ENCODE measurements around the gene ZBTB3. TPM values are rescaled to one million over a fixed set of nuclear protein-coding genes. Genes with fewer than 3 reads are reported as not detected.
A peak's percentile ranks its signal among the peaks of the same experiment; 100 is the strongest.

The ZBTB3 gene
- total and polyA plus RNA-seq, 5 donors from 2014 or later = 4.8 to 8.5 (median 6.1) TPM

GRCh38 chr11:62728171-62728988 is 25.6 kb downstream of the ZBTB3 start, which contains the start of gene TTC9C:
TSS of gene TTC9C (plus strand) at chr11:62728486. CDS start at chr11:62728849, 363 bp downstream.
- peaks cover 21% of the 10 kb centered on the region for H3K36me3 ChIP-seq (ENCODE audit: control insufficient read depth, insufficient read depth, low read length)
- peaks cover 21% of the 10 kb centered on the region for H3K36me3 Mint-ChIP-seq

GRCh38 chr11:62727872-62728170 is 26.1 kb downstream of the ZBTB3 start:
- peak overlapping the region; percentile 97 for H3K27ac ChIP-seq (ENCODE audit: insufficient read depth, low read length, poor library complexity, severe bottlenecking)
- H3K4me3 ChIP-seq (ENCODE audit: low read depth, low read length) = peak overlapping the region; percentile 99
- peaks cover 0 to 1% (median 0%) of the 10 kb centered on the region in 7 donors for H3K9me3 Mint-ChIP-seq
- H3K27me3 Mint-ChIP-seq = peaks cover 13% of the 10 kb centered on the region
- H3K4me1 Mint-ChIP-seq = peaks cover 24 to 61% (median 38%) of the 10 kb centered on the region in 4 donors
- H3K9me3 ChIP-seq (ENCODE audit: control insufficient read depth in 2 of 2, low read length in 2 of 2) = no peaks in the 10 kb centered on the region
- H3K36me3 ChIP-seq (ENCODE audit: control insufficient read depth, insufficient read depth, low read length) = peaks cover 21% of the 10 kb centered on the region
- ATAC-seq (ENCODE audit: low read depth in 2 of 2) = peak; percentile 60 to 61
- no peaks in the 10 kb centered on the region for H3K27me3 ChIP-seq (ENCODE audit: control insufficient read depth, insufficient read depth, low read length)
- H3K4me3 Mint-ChIP-seq = peak overlapping the region; percentile 94 to 99 (median 96)
- DNase-seq = peak; percentile 83 to 97 (median 96)
- peak overlapping the region; percentile 92 to 100 (median 99) for H3K27ac Mint-ChIP-seq
- H3K36me3 Mint-ChIP-seq = peaks cover 17% of the 10 kb centered on the region
- H3K4me1 ChIP-seq (ENCODE audit: control insufficient read depth, insufficient read depth, low read length, poor library complexity, severe bottlenecking) = peaks cover 56% of the 10 kb centered on the region

More at GRCh38 chr11:62728171-62728988, 25.6 kb downstream of the ZBTB3 start, which contains the start of gene TTC9C:
- H3K27me3 ChIP-seq (ENCODE audit: control insufficient read depth, insufficient read depth, low read length) = no peaks in the 10 kb centered on the region
- DNase-seq (peak; percentile 81 to 92 (median 87)), ATAC-seq (ENCODE audit: low read depth in 2 of 2) (peak; percentile 27 to 34)
- Mint-ChIP-seq H3K27me3 (peaks cover 13% of the 10 kb centered on the region), H3K4me1 (peaks cover 29 to 61% (median 42%) of the 10 kb centered on the region in 4 donors), H3K27ac (peak within 1 kb of the TSS; percentile 92 to 100 (median 99)), H3K4me3 (peak within 1 kb of the TSS; percentile 94 to 99 (median 96)), H3K9me3 (peaks cover 0 to 1% (median 0%) of the 10 kb centered on the region in 7 donors)
- no peaks in the 10 kb centered on the region for H3K9me3 ChIP-seq (ENCODE audit: control insufficient read depth in 2 of 2, low read length in 2 of 2)
- H3K4me3 ChIP-seq (ENCODE audit: low read depth, low read length) = peak within 1 kb of the TSS; percentile 99
- peak within 1 kb of the TSS; percentile 97 for H3K27ac ChIP-seq (ENCODE audit: insufficient read depth, low read length, poor library complexity, severe bottlenecking)
- H3K4me1 ChIP-seq (ENCODE audit: control insufficient read depth, insufficient read depth, low read length, poor library complexity, severe bottlenecking) = peaks cover 57% of the 10 kb centered on the region

- Histone ChIP-seq H3K9me3 (ENCODE audit: control insufficient read depth in 2 of 2, low read length in 2 of 2) (no peaks in the 10 kb centered on the region), H3K4me3 (ENCODE audit: low read depth, low read length) (peak within 1 kb of the TSS; percentile 99), H3K4me1 (ENCODE audit: control insufficient read depth, insufficient read depth, low read length, poor library complexity, severe bottlenecking) (peaks cover 52% of the 10 kb centered on the region), H3K36me3 (ENCODE audit: control insufficient read depth, insufficient read depth, low read length) (peaks cover 25% of the 10 kb centered on the region), H3K27me3 (ENCODE audit: control insufficient read depth, insufficient read depth, low read length) (no peaks in the 10 kb centered on the region), H3K27ac (ENCODE audit: insufficient read depth, low read length, poor library complexity, severe bottlenecking) (peak within 1 kb of the TSS; percentile 97)
- DNase-seq (peak; percentile 99 to 100 (median 100)), ATAC-seq (ENCODE audit: low read depth in 2 of 2) (peak; percentile 81 to 82)
- peak within 1 kb of the TSS; percentile 92 to 100 (median 99) for H3K27ac Mint-ChIP-seq
- peak within 1 kb of the TSS; percentile 94 to 99 (median 96) for H3K4me3 Mint-ChIP-seq
- peaks cover 0 to 1% (median 0%) of the 10 kb centered on the region in 7 donors for H3K9me3 Mint-ChIP-seq
- peaks cover 13% of the 10 kb centered on the region for H3K27me3 Mint-ChIP-seq
- peaks cover 23 to 63% (median 38%) of the 10 kb centered on the region in 4 donors for H3K4me1 Mint-ChIP-seq
- peaks cover 22% of the 10 kb centered on the region for H3K36me3 Mint-ChIP-seq
Observed at GRCh38 chr11:62727165-62727871, 26.6 kb downstream of the ZBTB3 start, which contains the start of gene HNRNPUL2. TSS of gene HNRNPUL2 (minus strand) at chr11:62727457. CDS start at chr11:62727156, 301 bp downstream.

GRCh38 chr11:62726915-62727164 is 27.1 kb downstream of the ZBTB3 start:
- peak; percentile 1 for ATAC-seq (ENCODE audit: low read depth in 2 of 2)
- Mint-ChIP-seq H3K4me1 (peaks cover 23 to 68% (median 42%) of the 10 kb centered on the region in 4 donors), H3K36me3 (peaks cover 26% of the 10 kb centered on the region)

GRCh38 chr11:62726156-62726914 is 27.6 kb downstream of the ZBTB3 start:
- DNase-seq (peak in 1 of 3 donors; percentile 35), ATAC-seq (ENCODE audit: low read depth in 2 of 2) (no peak)
- Mint-ChIP-seq H3K27me3 (peaks cover 13% of the 10 kb centered on the region), H3K4me3 (peak overlapping the region; percentile 94 to 96 (median 96)), H3K27ac (peak overlapping the region; percentile 79 to 92 (median 80)), H3K36me3 (peaks cover 31% of the 10 kb centered on the region), H3K9me3 (peaks cover 0 to 1% (median 0%) of the 10 kb centered on the region in 7 donors), H3K4me1 (peaks cover 23 to 70% (median 43%) of the 10 kb centered on the region in 4 donors)
- peak overlapping the region; percentile 97 for H3K27ac ChIP-seq (ENCODE audit: insufficient read depth, low read length, poor library complexity, severe bottlenecking)
- H3K9me3 ChIP-seq (ENCODE audit: control insufficient read depth in 2 of 2, low read length in 2 of 2) = no peaks in the 10 kb centered on the region
- peaks cover 49% of the 10 kb centered on the region for H3K4me1 ChIP-seq (ENCODE audit: control insufficient read depth, insufficient read depth, low read length, poor library complexity, severe bottlenecking)
- peaks cover 34% of the 10 kb centered on the region for H3K36me3 ChIP-seq (ENCODE audit: control insufficient read depth, insufficient read depth, low read length)
- no peaks in the 10 kb centered on the region for H3K27me3 ChIP-seq (ENCODE audit: control insufficient read depth, insufficient read depth, low read length)
- peak overlapping the region; percentile 90 for H3K4me3 ChIP-seq (ENCODE audit: low read depth, low read length)

More at GRCh38 chr11:62726915-62727164, 27.1 kb downstream of the ZBTB3 start:
- peaks cover 13% of the 10 kb centered on the region for H3K27me3 Mint-ChIP-seq
- DNase-seq = no peak
- peak overlapping the region in 2 of 3 donors; percentile 92 to 100 for H3K27ac Mint-ChIP-seq
- Histone ChIP-seq H3K9me3 (ENCODE audit: control insufficient read depth in 2 of 2, low read length in 2 of 2) (no peaks in the 10 kb centered on the region), H3K27ac (ENCODE audit: insufficient read depth, low read length, poor library complexity, severe bottlenecking) (peak overlapping the region; percentile 97), H3K27me3 (ENCODE audit: control insufficient read depth, insufficient read depth, low read length) (no peaks in the 10 kb centered on the region), H3K36me3 (ENCODE audit: control insufficient read depth, insufficient read depth, low read length) (peaks cover 29% of the 10 kb centered on the region), H3K4me1 (ENCODE audit: control insufficient read depth, insufficient read depth, low read length, poor library complexity, severe bottlenecking) (peaks cover 52% of the 10 kb centered on the region), H3K4me3 (ENCODE audit: low read depth, low read length) (no peak overlapping the region)
- peak overlapping the region; percentile 94 to 99 (median 96) for H3K4me3 Mint-ChIP-seq
- peaks cover 0 to 1% (median 0%) of the 10 kb centered on the region in 7 donors for H3K9me3 Mint-ChIP-seq

GRCh38 chr11:62725646-62726045 is 28.3 kb downstream of the ZBTB3 start:
- peaks cover 0 to 1% (median 0%) of the 10 kb centered on the region in 7 donors for H3K9me3 Mint-ChIP-seq
- peaks cover 44% of the 10 kb centered on the region for H3K4me1 ChIP-seq (ENCODE audit: control insufficient read depth, insufficient read depth, low read length, poor library complexity, severe bottlenecking)
- H3K4me3 Mint-ChIP-seq = peak overlapping the region; percentile 94 to 96 (median 96)
- H3K27ac Mint-ChIP-seq = peak overlapping the region; percentile 79 to 92 (median 81)
- no peak for DNase-seq
- peaks cover 37% of the 10 kb centered on the region for H3K36me3 Mint-ChIP-seq
- peak overlapping the region; percentile 90 for H3K4me3 ChIP-seq (ENCODE audit: low read depth, low read length)
- no peaks in the 10 kb centered on the region for H3K9me3 ChIP-seq (ENCODE audit: control insufficient read depth in 2 of 2, low read length in 2 of 2)
- peak overlapping the region; percentile 97 for H3K27ac ChIP-seq (ENCODE audit: insufficient read depth, low read length, poor library complexity, severe bottlenecking)
- H3K27me3 Mint-ChIP-seq = peaks cover 13% of the 10 kb centered on the region
- no peaks in the 10 kb centered on the region for H3K27me3 ChIP-seq (ENCODE audit: control insufficient read depth, insufficient read depth, low read length)
- H3K36me3 ChIP-seq (ENCODE audit: control insufficient read depth, insufficient read depth, low read length) = peaks cover 37% of the 10 kb centered on the region
- no peak for ATAC-seq (ENCODE audit: low read depth in 2 of 2)
- peaks cover 29 to 70% (median 42%) of the 10 kb centered on the region in 4 donors for H3K4me1 Mint-ChIP-seq

- Mint-ChIP-seq H3K27ac (peak overlapping the region; percentile 57 to 84 (median 82)), H3K27me3 (peaks cover 13% of the 10 kb centered on the region), H3K4me1 (peaks cover 29 to 71% (median 47%) of the 10 kb centered on the region in 4 donors), H3K4me3 (peak overlapping the region; percentile 94 to 96 (median 96)), H3K9me3 (peaks cover 0 to 1% (median 0%) of the 10 kb centered on the region in 7 donors), H3K36me3 (peaks cover 46% of the 10 kb centered on the region)
- H3K27ac ChIP-seq (ENCODE audit: insufficient read depth, low read length, poor library complexity, severe bottlenecking) = no peak overlapping the region
- peaks cover 51% of the 10 kb centered on the region for H3K36me3 ChIP-seq (ENCODE audit: control insufficient read depth, insufficient read depth, low read length)
- H3K4me1 ChIP-seq (ENCODE audit: control insufficient read depth, insufficient read depth, low read length, poor library complexity, severe bottlenecking) = peaks cover 33% of the 10 kb centered on the region
- DNase-seq = no peak
- H3K27me3 ChIP-seq (ENCODE audit: control insufficient read depth, insufficient read depth, low read length) = no peaks in the 10 kb centered on the region
- ATAC-seq (ENCODE audit: low read depth in 2 of 2) = no peak
- no peaks in the 10 kb centered on the region for H3K9me3 ChIP-seq (ENCODE audit: control insufficient read depth in 2 of 2, low read length in 2 of 2)
- peak overlapping the region; percentile 90 for H3K4me3 ChIP-seq (ENCODE audit: low read depth, low read length)
Observed at GRCh38 chr11:62724171-62724570, 29.8 kb downstream of the ZBTB3 start.

Data from CD4-positive, CD25-positive, alpha-beta regulatory T cell (primary cell).